ENCODE data around the gene SOX12.
A peak's percentile ranks its signal among the peaks of the same experiment; 100 is the strongest.

The SOX12 gene

GRCh38 chr20:295804-296203 lies 29.5 kb upstream of the SOX12 start:
- DNase-seq (ENCODE audit: low read depth): no peak
- no peak for TF ChIP-seq CTCF (IDR thresholded peaks at IDR 0.05; ENCODE audit: insufficient read depth, low read depth, low read length, missing control alignments)
- H3K4me3 ChIP-seq (ENCODE audit: low read depth, low read length): no peak overlapping the region

GRCh38 chr20:297098-297924 lies 28.0 kb upstream of the SOX12 start, which contains the start of gene ZCCHC3:
TSS of gene ZCCHC3 (plus strand) at chr20:297570. CDS start at chr20:297587, 17 bp downstream.
- peak; percentile 95 for DNase-seq (ENCODE audit: low read depth)
- peak; percentile 11 for TF ChIP-seq CTCF (IDR thresholded peaks at IDR 0.05; ENCODE audit: insufficient read depth, low read depth, low read length, missing control alignments)
- H3K4me3 ChIP-seq (ENCODE audit: low read depth, low read length): peak within 1 kb of the TSS; percentile 93

GRCh38 chr20:297925-298775 lies 27.2 kb upstream of the SOX12 start:
- H3K4me3 ChIP-seq (ENCODE audit: low read depth, low read length): peak overlapping the region; percentile 93
- DNase-seq (ENCODE audit: low read depth): peak; percentile 76
- no peak for TF ChIP-seq CTCF (IDR thresholded peaks at IDR 0.05; ENCODE audit: insufficient read depth, low read depth, low read length, missing control alignments)

GRCh38 chr20:298776-299391 lies 26.5 kb upstream of the SOX12 start:
- TF ChIP-seq CTCF (IDR thresholded peaks at IDR 0.05; ENCODE audit: insufficient read depth, low read depth, low read length, missing control alignments): no peak
- no peak for DNase-seq (ENCODE audit: low read depth)
- peak overlapping the region; percentile 93 for H3K4me3 ChIP-seq (ENCODE audit: low read depth, low read length)

GRCh38 chr20:300345-300990 lies 24.9 kb upstream of the SOX12 start:
- H3K4me3 ChIP-seq (ENCODE audit: low read depth, low read length): no peak overlapping the region
- DNase-seq (ENCODE audit: low read depth): no peak
- TF ChIP-seq CTCF (IDR thresholded peaks at IDR 0.05; ENCODE audit: insufficient read depth, low read depth, low read length, missing control alignments): no peak
